GM21825 (cell line): ENCODE data around the gene PIH1D1.
"Not testable (repeated sequence)": the region's sequence is repeated elsewhere in the genome, so short reads cannot be mapped to it uniquely, and the experiment has no call there.

Experiments
- ATAC-seq: cut with Tn5 transposase; IDR thresholded peaks from one replicate; pipeline ENCODE4 v1.9.1; 2021; ENCODE audit warnings: mild to moderate bottlenecking, moderate library complexity; ENCODE audit not compliant: unreplicated experiment

PIH1D1 gene

GRCh38 chr19:49456326-49456725, 4.7 kb upstream of the PIH1D1 start:
- ATAC-seq: no peak

- ATAC-seq: no peak
Observed at GRCh38 chr19:49455773-49456172, 4.2 kb upstream of the PIH1D1 start.

DNA sequence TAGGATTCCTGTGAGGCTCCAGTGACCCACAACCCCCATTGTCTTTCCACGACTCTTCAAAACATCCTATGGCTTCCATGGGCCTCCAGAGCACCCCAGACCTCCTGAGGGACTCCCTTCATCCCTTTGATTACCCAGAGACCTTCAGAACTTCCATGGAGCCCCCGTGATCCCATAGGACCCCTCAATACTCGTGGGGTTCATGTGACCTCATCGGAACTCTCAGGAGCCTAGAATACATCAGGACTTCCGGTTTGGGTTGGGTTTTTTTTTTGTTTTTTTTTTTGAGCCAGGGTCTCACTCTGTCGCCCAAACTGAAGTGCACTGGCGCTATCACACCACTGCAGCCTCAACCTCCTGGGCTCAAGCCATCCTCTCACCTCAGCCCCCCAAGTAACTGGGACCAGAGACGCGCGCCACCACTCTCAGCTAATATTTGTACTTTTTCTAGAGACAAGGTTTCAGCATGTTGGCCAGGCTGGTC, 2.2 kb upstream of the PIH1D1 start:
- no peak for ATAC-seq

GRCh38 chr19:49453013-49453756, 1.6 kb upstream of the PIH1D1 start, which contains the start of gene ALDH16A1:
ALDH16A1 (plus strand) TSS chr19:49453225; CDS start chr19:49453332, 107 bp downstream.
- peak; percentile 84 for ATAC-seq

- ATAC-seq: no peak
Observed at GRCh38 chr19:49450405-49450804, 1.2 kb downstream of the PIH1D1 start.

DNA sequence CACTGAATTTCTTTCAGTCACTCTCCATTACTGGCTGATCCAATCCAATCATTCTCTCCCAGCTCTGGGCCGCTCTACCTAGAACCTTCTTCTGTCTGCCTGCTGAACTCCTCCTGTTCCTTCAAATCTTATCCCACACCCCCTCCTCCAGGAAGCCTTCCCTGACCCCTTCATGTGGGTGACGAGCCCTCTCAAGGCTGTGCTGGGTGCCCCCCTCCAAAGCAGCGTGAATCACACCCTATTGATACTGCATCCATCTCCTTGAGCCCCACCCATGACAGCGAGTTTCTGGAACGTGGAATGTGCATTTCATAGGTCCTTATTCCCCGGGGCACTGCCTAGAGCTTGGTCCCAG, 3.2 kb downstream of the PIH1D1 start:
- ATAC-seq: no peak

DNA sequence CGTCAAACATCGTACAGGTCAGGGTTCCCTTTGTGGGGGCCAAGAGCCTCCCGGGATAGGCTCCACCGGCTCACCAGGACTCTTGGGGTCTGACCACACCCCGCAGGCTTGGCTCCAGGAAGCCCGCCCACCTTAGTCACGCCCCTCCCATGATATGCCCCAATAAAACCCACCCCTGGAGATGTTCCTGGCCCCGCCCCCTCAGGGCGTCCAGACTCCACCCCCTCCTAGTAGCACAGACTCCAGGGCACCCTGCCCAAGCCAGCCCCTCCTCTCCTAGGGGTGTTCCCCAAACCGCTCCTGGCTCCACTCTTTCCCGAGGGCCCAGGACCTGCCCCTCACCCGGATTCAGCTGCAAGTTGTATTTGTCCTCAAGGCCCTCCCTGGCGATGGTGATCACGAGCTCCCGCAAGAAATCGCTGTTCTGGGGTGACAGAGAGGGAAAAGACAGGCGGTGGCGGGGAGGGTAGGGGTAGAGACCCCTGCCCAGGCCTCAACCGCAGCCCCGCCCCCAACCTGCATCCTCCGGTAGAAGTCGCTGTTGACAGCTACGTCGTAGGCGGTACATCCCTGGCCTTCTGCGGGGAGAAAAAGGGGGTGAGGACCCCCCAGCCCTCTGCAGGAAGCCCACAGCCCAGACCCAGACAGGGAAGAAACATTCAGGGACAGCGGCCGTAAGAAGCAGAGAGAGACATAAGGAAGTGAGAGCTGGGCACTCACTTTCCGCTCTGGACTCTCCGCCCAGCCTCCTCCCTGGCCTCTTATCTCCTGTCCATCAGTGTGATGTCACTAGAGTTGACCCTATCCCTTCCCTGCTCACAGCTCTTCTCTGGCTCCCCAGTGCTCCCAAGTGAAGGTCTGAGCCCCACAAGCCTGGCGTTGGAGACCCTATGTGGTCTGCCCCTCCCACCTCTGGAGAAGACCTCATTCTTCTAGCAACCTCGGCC, 3.9 kb downstream of the PIH1D1 start:
- ATAC-seq: no peak

GRCh38 chr19:49445997-49446396, 5.6 kb downstream of the PIH1D1 start:
- no peak for ATAC-seq

DNA sequence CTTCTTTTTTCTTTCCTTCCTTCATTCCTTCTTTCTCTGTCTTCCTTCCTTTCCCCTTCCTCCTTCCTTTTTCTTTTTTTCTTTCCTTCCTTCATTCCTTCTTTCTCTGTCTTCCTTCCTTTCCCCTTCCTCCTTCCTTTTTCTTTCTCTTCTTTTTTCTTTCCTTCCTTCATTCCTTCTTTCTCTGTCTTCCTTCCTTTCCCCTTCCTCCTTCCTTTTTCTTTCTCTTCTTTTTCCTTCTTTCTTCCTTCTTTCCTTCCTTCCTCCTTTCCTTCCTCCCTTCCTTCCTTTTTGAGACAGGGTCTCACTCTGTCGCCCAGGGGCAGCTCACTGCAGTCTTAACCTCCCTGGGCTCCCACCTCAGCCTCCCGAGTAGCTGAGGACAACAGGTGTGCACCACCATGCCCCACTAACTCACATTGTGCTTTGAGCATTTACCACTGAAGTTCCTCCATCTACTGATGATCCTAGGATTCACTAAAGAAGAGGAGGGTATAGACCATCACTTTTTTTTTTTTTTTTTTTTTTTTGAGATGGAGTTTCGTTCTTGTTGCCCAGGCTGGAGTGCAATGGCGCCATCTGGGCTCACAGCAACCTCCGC, 7.4 kb downstream of the PIH1D1 start:
- ATAC-seq: not testable (repeated sequence)

- ATAC-seq: peak; percentile 62
Observed at GRCh38 chr19:49443366-49444099, 8.1 kb downstream of the PIH1D1 start.

- peak; percentile 26 for ATAC-seq
Observed at GRCh38 chr19:49442771-49443365, 8.7 kb downstream of the PIH1D1 start.

- no peak for ATAC-seq
Observed at GRCh38 chr19:49442354-49442753, 9.3 kb downstream of the PIH1D1 start.

DNA sequence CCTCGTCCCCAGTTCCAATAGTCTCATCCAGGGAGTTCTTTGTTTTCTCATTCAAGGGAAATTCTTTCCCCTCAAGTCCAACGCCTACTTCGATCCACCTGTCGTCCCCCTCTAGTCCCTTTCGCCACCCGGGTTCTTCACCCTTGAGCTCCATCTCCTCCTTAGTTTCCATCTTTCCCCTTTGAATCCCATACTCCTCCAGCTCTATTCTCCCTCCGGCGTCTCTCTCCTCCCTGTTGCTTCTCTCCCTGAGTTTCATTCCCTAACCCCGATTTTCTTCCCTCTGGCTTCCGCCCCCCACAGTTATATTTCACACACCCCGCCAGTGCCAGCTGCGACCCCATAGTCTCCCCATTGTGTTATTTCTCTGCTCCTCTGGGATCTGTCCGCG, 9.7 kb downstream of the PIH1D1 start:
- ATAC-seq: no peak

DNA sequence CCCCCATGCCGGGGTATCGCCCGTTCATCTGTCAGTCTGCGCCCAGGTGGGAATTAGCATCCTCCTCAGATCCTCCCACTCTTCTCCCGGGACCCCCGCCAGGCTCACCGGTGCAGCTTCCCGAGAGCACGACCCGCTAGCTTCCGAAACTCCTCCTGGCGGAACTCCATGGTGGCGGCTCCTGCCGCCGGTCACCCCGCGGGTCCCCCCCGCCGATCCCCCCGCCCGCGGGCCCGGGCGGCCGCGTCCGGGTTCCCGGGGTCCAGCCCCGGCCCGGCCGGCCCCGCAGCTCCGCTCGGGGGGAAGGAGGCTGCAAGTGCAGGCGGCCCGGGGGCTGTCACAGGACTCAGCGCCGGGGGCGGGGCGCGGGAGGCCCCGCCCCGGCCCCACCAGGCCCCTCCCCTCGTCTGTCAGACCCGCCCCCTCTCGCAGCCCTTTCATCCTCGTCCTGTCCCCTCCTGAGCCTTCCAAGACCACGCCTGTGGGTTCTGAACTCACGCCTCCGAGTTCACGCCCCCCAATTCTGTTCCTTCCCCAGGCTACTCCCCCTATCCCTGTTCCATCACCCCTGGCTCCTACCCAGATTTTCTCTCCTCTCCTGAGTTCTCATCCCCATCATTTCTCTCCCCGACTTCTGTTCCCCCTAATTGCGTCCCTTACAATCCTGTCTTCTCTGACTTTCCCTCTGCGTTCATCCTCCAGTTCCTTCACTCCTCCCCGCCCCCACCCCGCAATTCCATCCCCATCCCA, 10.2 kb downstream of the PIH1D1 start, which contains the start of gene SLC17A7:
TSS of gene SLC17A7 (minus strand) at position 318 of the 750 bp plus-strand sequence. CDS start at position 170, 148 bp downstream.
- ATAC-seq: no peak

- ATAC-seq: no peak
Observed at GRCh38 chr19:49440439-49441209, 11.0 kb downstream of the PIH1D1 start.

- no peak for ATAC-seq
Observed at GRCh38 chr19:49439836-49440235, 11.8 kb downstream of the PIH1D1 start.

DNA sequence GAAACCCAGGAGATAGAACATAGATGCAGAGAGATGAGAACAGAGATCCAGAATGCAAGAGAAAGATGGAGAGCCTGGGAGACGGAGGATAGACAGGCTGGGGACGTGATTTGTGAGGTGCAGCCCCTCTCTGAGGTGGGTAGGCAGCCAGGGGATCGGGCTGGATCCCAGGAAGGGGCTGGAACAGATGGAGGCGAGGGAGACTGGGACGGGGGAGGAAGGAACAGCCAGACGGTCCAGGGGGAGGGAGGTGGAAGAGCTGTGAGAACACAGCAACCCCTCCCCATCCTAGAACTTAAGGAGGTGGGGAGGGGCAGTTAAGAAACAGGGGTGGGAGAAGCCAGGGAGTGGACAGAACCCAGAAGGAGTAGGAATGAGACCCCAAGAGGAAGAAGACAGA, 13.4 kb downstream of the PIH1D1 start:
- ATAC-seq: no peak

DNA sequence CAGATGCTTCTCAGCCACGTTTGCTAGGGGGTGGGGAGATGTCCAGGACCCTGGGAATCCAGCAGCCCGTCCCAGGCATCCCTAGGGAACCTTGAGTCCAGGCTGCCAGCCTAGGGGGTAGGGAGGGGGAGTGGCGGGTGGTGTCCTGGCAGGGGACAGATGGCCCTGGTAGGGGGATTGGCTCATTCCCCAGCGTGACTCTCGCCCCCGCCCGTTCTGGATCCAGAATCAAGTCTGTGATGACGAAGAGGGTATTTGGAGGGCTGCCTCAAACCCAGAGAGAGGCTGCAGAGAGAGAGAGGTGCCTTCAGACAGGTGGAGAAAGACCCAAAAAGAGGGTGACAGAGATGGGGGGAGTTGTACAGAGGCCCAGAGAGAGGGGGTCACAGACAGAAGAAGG, 14.4 kb downstream of the PIH1D1 start:
- no peak for ATAC-seq
